D721Med (cell line): ENCODE results near the gene SOX12.

Source experiments
- DNase-seq: peaks from one replicate; pipeline ENCODE4 v3.0.0; 2011; ENCODE audit warnings: low spot score; ENCODE audit not compliant: insufficient read length
- FAIRE-seq: peaks from 2 replicates; lab custom pipeline; 2011; peaks lifted over from hg19 to GRCh38; lab: Jason Lieb, UNC
- CTCF ChIP-seq: IDR thresholded peaks from 2 replicates; pipeline ENCODE4 v1.5.1; 2012; ENCODE audit warnings: mild to moderate bottlenecking, control low read depth; ENCODE audit not compliant: insufficient read depth; ENCODE audit errors: missing control alignments

Gene SOX12

GRCh38 chr20:295804-296203 lies 29.5 kb upstream of the SOX12 start:
- DNase-seq, result no peak
- TF ChIP-seq CTCF, result no peak
- FAIRE-seq, result no peak

- peak; percentile 41 for DNase-seq
- no peak for TF ChIP-seq CTCF
- FAIRE-seq, result no peak
These were observed 28.0 kb upstream of the SOX12 start, which contains the start of gene ZCCHC3 for GRCh38 chr20:297098-297924. ZCCHC3 (plus strand) TSS chr20:297570; CDS start chr20:297587, 17 bp downstream.

- no peak for TF ChIP-seq CTCF
- DNase-seq, result no peak
- FAIRE-seq, result no peak
These were observed 27.2 kb upstream of the SOX12 start for GRCh38 chr20:297925-298775.

GRCh38 chr20:298776-299391 lies 26.5 kb upstream of the SOX12 start:
- no peak for FAIRE-seq
- DNase-seq, result no peak
- no peak for TF ChIP-seq CTCF

GRCh38 chr20:300345-300990 lies 24.9 kb upstream of the SOX12 start:
- no peak for TF ChIP-seq CTCF
- no peak for DNase-seq
- no peak for FAIRE-seq

GRCh38 chr20:301886-302848 lies 23.2 kb upstream of the SOX12 start:
- FAIRE-seq, result no peak
- no peak for TF ChIP-seq CTCF

More at GRCh38 chr20:301886-302848, 23.2 kb upstream of the SOX12 start:
- no peak for DNase-seq
